SK-N-SH (cell line): ENCODE results near the gene GNPAT. TPM values are rescaled to one million over a fixed set of nuclear protein-coding genes. Genes with fewer than 3 reads are reported as not detected.

Experiments
- CTCF ChIA-PET: fragments of 300-600, 350-600 bp; formaldehyde crosslinking; extraction: SDS; loops from one replicate; lab custom pipeline; 2021; lab: Yijun Ruan, JAX
- POLR2A ChIA-PET: fragments of 350-600 bp; sonication (Branson Sonifier 250); formaldehyde crosslinking; extraction: SDS; loops from one replicate; lab custom pipeline; 2020; ENCODE audit warnings: antibody characterized with exemption, inconsistent platforms; lab: Yijun Ruan, JAX
- DNase-seq: peaks from one replicate; pipeline ENCODE4 v3.0.0; 2012
- H2AFZ ChIP-seq: fragments of 200-600 bp; sonication (generic); 2 replicates; pipeline ENCODE4 v1.8.1; 2016; ENCODE audit warnings: antibody characterized with exemption, mild to moderate bottlenecking, low read depth
- H3F3A ChIP-seq: fragments of 200-600 bp; sonication (generic); replicated peaks from 2 replicates; pipeline ENCODE3; 2016; ENCODE audit warnings: antibody characterized with exemption, mild to moderate bottlenecking; ENCODE audit not compliant: insufficient read depth
- H3K27ac ChIP-seq, 2 experiments: fragments of 200-500 bp in 1 of 2; fragments of 200-600 bp in 1 of 2; sonication (Bioruptor generic) in 1 of 2; sonication (generic), shearing (Covaris generic) in 1 of 2; 2 replicates each; pipeline versions ENCODE4 v1.5.1 to v1.6.1; 2014 to 2016; ENCODE audit warnings: low read depth in 2 of 2, inconsistent platforms in 1 of 2, low read length in 1 of 2, mild to moderate bottlenecking in 1 of 2, mixed read lengths in 1 of 2
- H3K27me3 ChIP-seq: fragments of 200-600 bp; sonication (generic), shearing (Covaris generic); 2 replicates; pipeline ENCODE4 v1.6.1; 2016; ENCODE audit warnings: mixed run types; ENCODE audit not compliant: insufficient read depth
- H3K36me3 ChIP-seq, 2 experiments: fragments of 200-500 bp in 1 of 2; fragments of 200-600 bp in 1 of 2; sonication (Bioruptor generic) in 1 of 2; sonication (generic) in 1 of 2; replicated peaks in 1 of 2; 2 replicates each; pipeline versions ENCODE3 to v1.5.1; 2014 to 2016; ENCODE audit warnings: low read length in 1 of 2, mild to moderate bottlenecking in 1 of 2; ENCODE audit not compliant: insufficient read depth in 2 of 2, control insufficient read depth in 1 of 2
- H3K4me1 ChIP-seq, 2 experiments: fragments of 200-500 bp in 1 of 2; fragments of 200-600 bp in 1 of 2; sonication (Bioruptor generic) in 1 of 2; sonication (generic), shearing (Covaris generic) in 1 of 2; 2 replicates each; pipeline versions ENCODE4 v1.5.1 to v1.6.1; 2014 to 2016; ENCODE audit warnings: low read depth in 1 of 2, low read length in 1 of 2, mixed run types in 1 of 2; ENCODE audit not compliant: insufficient read depth in 2 of 2, control insufficient read depth in 1 of 2
- H3K4me2 ChIP-seq: fragments of 200-600 bp; sonication (generic), shearing (Covaris generic); 2 replicates; pipeline ENCODE4 v1.6.1; 2017; ENCODE audit warnings: mixed run types
- H3K4me3 ChIP-seq, 2 experiments: fragments of 200-500 bp in 1 of 2; fragments of 200-600 bp in 1 of 2; sonication (Bioruptor generic) in 1 of 2; sonication (generic), shearing (Covaris generic) in 1 of 2; 2 replicates each; pipeline versions ENCODE4 v1.5.1 to v1.8.1; 2014 to 2016; ENCODE audit warnings: low read depth in 2 of 2, inconsistent platforms in 1 of 2, low read length in 1 of 2, mild to moderate bottlenecking in 1 of 2, mixed read lengths in 1 of 2, moderate library complexity in 1 of 2
- H3K79me2 ChIP-seq: fragments of 200-600 bp; sonication (generic); 2 replicates; pipeline ENCODE4 v1.8.1; 2017; ENCODE audit warnings: mild to moderate bottlenecking; ENCODE audit not compliant: insufficient read depth
- H3K9ac ChIP-seq: fragments of 200-600 bp; sonication (generic); 2 replicates; pipeline ENCODE4 v1.6.1; 2017; ENCODE audit warnings: mixed run types
- H3K9me2 ChIP-seq: fragments of 200-600 bp; sonication (generic); 2 replicates; pipeline ENCODE4 v1.6.1; 2017; ENCODE audit warnings: mixed run types
- H3K9me3 ChIP-seq: fragments of 200-600 bp; sonication (generic); 2 replicates; pipeline ENCODE4 v1.6.1; 2017; ENCODE audit warnings: mixed run types, mild to moderate bottlenecking, moderate library complexity
- H4K20me1 ChIP-seq: fragments of 200-600 bp; sonication (generic); 2 replicates; pipeline ENCODE4 v1.6.1; 2017; ENCODE audit warnings: mild to moderate bottlenecking, mixed run types; ENCODE audit not compliant: insufficient read depth
- CHD2 ChIP-seq: fragments of 150-350 bp; IDR thresholded peaks from 2 replicates; pipeline ENCODE4 v1.6.1; 2018; ENCODE audit warnings: low read length; ENCODE audit not compliant: partially characterized antibody
- FOXJ3 ChIP-seq: sonication (generic); formaldehyde crosslinking; IDR thresholded peaks from 2 replicates; pipeline ENCODE4 v1.5.1; 2020; ENCODE audit warnings: mild to moderate bottlenecking, missing genetic modification reagents
- GATA2 ChIP-seq: sonication (generic); formaldehyde crosslinking; IDR thresholded peaks from 2 replicates; pipeline ENCODE4 v1.5.0; 2020; ENCODE audit warnings: mild to moderate bottlenecking, missing genetic modification reagents
- MEF2A ChIP-seq: IDR thresholded peaks from 2 replicates; pipeline ENCODE4 v1.4.0; 2012; ENCODE audit warnings: low read depth, borderline replicate concordance
- MXI1 ChIP-seq: IDR thresholded peaks from 2 replicates; pipeline ENCODE4 v1.6.1; 2012; ENCODE audit warnings: mild to moderate bottlenecking, low read depth, low read length, improper control_type of control experiment
- POLR2AphosphoS5 ChIP-seq: IDR thresholded peaks from 2 replicates; pipeline ENCODE4 v1.6.1; 2012; ENCODE audit warnings: low read depth, low read length
- TAF1 ChIP-seq: IDR thresholded peaks from 2 replicates; pipeline ENCODE4 v1.6.1; 2012; ENCODE audit warnings: low read depth, mild to moderate bottlenecking, low read length, moderate library complexity, borderline replicate concordance
- WGBS: methylation state at CpG from one replicate; pipeline ENCODE4 v1.1.6; 2017; ENCODE audit warnings: low lambda C conversion rate; 5-methylcytosine and 5-hydroxymethylcytosine counted together
- polyA plus RNA-seq, 3 experiments: library from polyadenylated mRNA; depleted of rRNA; stranded (reverse); fragments of >200 nt; gene quantifications; 2 replicates each; pipeline ENCODE4 v1.2.3, GENCODE V29; 2012
- TF ChIP-seq, protein P1 (sequence below): IDR thresholded peaks from 2 replicates; pipeline ENCODE4; 2012
- TF ChIP-seq, protein P2 (sequence below): fragments of 150-350 bp; IDR thresholded peaks from 2 replicates; pipeline ENCODE4 v1.6.1; 2017; ENCODE audit warnings: antibody characterized with exemption, low read length, low read depth, borderline replicate concordance
- TF ChIP-seq, protein P3 (sequence below): IDR thresholded peaks from 2 replicates; pipeline ENCODE4 v1.4.0; 2012; ENCODE audit warnings: low read depth, borderline replicate concordance
- TF ChIP-seq, protein P4 (sequence below): fragments of 150-350 bp; IDR thresholded peaks from 2 replicates; pipeline ENCODE4 v1.6.1; 2016; ENCODE audit warnings: mild to moderate bottlenecking, low read depth, low read length
- TF ChIP-seq, protein P5 (sequence below): fragments of 200-600 bp; sonication (generic); IDR thresholded peaks from 2 replicates; pipeline ENCODE4 v1.6.1; 2017; ENCODE audit warnings: antibody characterized with exemption, mild to moderate bottlenecking, moderate library complexity

GNPAT gene
- polyA plus RNA-seq, 1 of the 3 experiments (the other 2 are of a cell fraction) = 14.7 TPM

DNA sequence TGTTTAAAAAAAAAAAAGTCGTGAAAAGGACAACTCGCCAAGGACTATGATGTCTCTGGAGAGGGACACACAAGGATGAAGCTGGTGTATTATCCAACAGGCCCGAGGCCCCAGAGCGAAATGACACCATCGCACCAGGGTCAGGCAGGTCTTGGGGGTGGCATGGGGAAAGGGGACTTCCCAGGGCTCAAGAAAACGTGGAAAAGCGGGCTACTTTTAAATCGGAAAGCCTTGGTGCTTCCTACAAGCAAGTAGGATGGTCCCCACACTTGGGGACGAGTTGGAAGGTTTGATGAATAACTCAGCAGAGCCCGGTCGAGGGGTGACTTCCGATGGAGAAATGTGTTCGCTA, 505 bp upstream of the GNPAT start:
- POLR2A ChIA-PET = no interaction called here
- Histone ChIP-seq H3K9me2 (no peaks in the 10 kb centered on the region), H3K9me3 (no peaks in the 10 kb centered on the region), H4K20me1 (peaks cover 3% of the 10 kb centered on the region; the same call in 1 of the 2 replicates), H3F3A (no peaks in the 10 kb centered on the region), H3K4me2 (peak overlapping the region; percentile 88), H2AFZ (peak overlapping the region; percentile 95), H3K36me3 (peaks cover 12 to 29% of the 10 kb centered on the region in 2 experiments), H3K4me3 (peak overlapping the region; percentile 86 to 90), H3K27ac (peak overlapping the region; percentile 75 to 83), H3K9ac (peak overlapping the region; percentile 88), H3K4me1 (peaks cover 13 to 17% of the 10 kb centered on the region in 2 experiments), H3K79me2 (peaks cover 58% of the 10 kb centered on the region)
- CTCF ChIA-PET = no interaction called here
- WGBS = 0% methylated on average over 13 of the region's 13 CpGs
- TF ChIP-seq, protein P1, sequence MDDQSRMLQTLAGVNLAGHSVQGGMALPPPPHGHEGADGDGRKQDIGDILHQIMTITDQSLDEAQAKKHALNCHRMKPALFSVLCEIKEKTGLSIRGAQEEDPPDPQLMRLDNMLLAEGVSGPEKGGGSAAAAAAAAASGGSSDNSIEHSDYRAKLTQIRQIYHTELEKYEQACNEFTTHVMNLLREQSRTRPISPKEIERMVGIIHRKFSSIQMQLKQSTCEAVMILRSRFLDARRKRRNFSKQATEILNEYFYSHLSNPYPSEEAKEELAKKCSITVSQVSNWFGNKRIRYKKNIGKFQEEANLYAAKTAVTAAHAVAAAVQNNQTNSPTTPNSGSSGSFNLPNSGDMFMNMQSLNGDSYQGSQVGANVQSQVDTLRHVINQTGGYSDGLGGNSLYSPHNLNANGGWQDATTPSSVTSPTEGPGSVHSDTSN = no peak
- no peak for TF ChIP-seq GATA2 (CRISPR knock-in tag)
- TF ChIP-seq FOXJ3 = no peak
- TF ChIP-seq, protein P2, sequence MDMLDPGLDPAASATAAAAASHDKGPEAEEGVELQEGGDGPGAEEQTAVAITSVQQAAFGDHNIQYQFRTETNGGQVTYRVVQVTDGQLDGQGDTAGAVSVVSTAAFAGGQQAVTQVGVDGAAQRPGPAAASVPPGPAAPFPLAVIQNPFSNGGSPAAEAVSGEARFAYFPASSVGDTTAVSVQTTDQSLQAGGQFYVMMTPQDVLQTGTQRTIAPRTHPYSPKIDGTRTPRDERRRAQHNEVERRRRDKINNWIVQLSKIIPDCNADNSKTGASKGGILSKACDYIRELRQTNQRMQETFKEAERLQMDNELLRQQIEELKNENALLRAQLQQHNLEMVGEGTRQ = no peak
- no peak for TF ChIP-seq CHD2
- no peak for TF ChIP-seq TAF1
- TF ChIP-seq POLR2AphosphoS5 = no peak
- TF ChIP-seq MXI1 = no peak
- TF ChIP-seq, protein P3, sequence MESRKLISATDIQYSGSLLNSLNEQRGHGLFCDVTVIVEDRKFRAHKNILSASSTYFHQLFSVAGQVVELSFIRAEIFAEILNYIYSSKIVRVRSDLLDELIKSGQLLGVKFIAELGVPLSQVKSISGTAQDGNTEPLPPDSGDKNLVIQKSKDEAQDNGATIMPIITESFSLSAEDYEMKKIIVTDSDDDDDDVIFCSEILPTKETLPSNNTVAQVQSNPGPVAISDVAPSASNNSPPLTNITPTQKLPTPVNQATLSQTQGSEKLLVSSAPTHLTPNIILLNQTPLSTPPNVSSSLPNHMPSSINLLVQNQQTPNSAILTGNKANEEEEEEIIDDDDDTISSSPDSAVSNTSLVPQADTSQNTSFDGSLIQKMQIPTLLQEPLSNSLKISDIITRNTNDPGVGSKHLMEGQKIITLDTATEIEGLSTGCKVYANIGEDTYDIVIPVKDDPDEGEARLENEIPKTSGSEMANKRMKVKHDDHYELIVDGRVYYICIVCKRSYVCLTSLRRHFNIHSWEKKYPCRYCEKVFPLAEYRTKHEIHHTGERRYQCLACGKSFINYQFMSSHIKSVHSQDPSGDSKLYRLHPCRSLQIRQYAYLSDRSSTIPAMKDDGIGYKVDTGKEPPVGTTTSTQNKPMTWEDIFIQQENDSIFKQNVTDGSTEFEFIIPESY = no peak
- TF ChIP-seq, protein P4, sequence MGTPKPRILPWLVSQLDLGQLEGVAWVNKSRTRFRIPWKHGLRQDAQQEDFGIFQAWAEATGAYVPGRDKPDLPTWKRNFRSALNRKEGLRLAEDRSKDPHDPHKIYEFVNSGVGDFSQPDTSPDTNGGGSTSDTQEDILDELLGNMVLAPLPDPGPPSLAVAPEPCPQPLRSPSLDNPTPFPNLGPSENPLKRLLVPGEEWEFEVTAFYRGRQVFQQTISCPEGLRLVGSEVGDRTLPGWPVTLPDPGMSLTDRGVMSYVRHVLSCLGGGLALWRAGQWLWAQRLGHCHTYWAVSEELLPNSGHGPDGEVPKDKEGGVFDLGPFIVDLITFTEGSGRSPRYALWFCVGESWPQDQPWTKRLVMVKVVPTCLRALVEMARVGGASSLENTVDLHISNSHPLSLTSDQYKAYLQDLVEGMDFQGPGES = no peak
- TF ChIP-seq, all 33 proteins: peak for 0
- no peak for DNase-seq
- no peaks in the 10 kb centered on the region for H3K27me3 ChIP-seq

DNA sequence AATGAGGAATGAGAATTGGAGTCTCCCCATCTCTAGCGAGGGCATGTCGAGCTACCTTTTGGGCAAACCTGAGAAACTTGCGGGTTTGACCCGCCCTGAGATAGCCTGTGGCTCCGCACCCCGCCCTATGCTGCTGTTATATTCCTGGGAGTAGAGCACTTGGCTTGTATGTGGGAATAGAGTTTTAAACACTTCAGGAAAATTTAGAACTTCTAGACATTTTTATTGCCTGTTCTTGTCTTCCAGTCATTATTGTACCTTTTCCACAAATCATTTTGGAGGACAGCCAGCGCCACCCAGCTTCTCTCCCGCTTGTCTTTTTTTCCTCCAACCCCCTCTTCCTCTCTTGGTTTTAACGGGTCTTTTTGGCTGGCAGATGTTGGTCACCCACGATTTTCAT, 738 bp downstream of the GNPAT start:
- ChIA-PET POLR2A (interaction anchor here (0.5 kb wide), 1 partner anchor 343 kb away, joined by 4 read pairs; no protein-coding TSS in a partner anchor), CTCF (interaction anchor here (1.2 kb wide), 1 partner anchor 30 kb away, joined by 5 read pairs; no protein-coding TSS in a partner anchor)
- H3K9me3 ChIP-seq = no peaks in the 10 kb centered on the region
- H3K4me1 ChIP-seq = peaks cover 13 to 17% of the 10 kb centered on the region in 2 experiments
- peak overlapping the region; percentile 88 for H3K9ac ChIP-seq
- H2AFZ ChIP-seq = peak overlapping the region; percentile 95
- DNase-seq = peak; percentile 58
- peak overlapping the region; percentile 86 to 90 for H3K4me3 ChIP-seq
- peaks cover 12 to 21% of the 10 kb centered on the region in 2 experiments for H3K36me3 ChIP-seq
- H3K79me2 ChIP-seq = peaks cover 70% of the 10 kb centered on the region
- no peaks in the 10 kb centered on the region for H3K27me3 ChIP-seq
- 0% methylated on average over 10 of the region's 10 CpGs for WGBS
- peaks cover 7% of the 10 kb centered on the region; the same call in 1 of the 2 replicates for H4K20me1 ChIP-seq
- H3K9me2 ChIP-seq = no peaks in the 10 kb centered on the region
- peak overlapping the region; percentile 88 for H3K4me2 ChIP-seq
- no peaks in the 10 kb centered on the region for H3F3A ChIP-seq
- TF ChIP-seq, protein P5, sequence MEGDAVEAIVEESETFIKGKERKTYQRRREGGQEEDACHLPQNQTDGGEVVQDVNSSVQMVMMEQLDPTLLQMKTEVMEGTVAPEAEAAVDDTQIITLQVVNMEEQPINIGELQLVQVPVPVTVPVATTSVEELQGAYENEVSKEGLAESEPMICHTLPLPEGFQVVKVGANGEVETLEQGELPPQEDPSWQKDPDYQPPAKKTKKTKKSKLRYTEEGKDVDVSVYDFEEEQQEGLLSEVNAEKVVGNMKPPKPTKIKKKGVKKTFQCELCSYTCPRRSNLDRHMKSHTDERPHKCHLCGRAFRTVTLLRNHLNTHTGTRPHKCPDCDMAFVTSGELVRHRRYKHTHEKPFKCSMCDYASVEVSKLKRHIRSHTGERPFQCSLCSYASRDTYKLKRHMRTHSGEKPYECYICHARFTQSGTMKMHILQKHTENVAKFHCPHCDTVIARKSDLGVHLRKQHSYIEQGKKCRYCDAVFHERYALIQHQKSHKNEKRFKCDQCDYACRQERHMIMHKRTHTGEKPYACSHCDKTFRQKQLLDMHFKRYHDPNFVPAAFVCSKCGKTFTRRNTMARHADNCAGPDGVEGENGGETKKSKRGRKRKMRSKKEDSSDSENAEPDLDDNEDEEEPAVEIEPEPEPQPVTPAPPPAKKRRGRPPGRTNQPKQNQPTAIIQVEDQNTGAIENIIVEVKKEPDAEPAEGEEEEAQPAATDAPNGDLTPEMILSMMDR = 0 out of 2 replicates have a peak, but pooled peaks have one; percentile 6
- TF ChIP-seq MEF2A = no peak
- H3K27ac ChIP-seq = peak overlapping the region; percentile 75 to 83
